Measurements from ENCODE around the gene XPNPEP2.

- TF ChIP-seq, protein P1, sequence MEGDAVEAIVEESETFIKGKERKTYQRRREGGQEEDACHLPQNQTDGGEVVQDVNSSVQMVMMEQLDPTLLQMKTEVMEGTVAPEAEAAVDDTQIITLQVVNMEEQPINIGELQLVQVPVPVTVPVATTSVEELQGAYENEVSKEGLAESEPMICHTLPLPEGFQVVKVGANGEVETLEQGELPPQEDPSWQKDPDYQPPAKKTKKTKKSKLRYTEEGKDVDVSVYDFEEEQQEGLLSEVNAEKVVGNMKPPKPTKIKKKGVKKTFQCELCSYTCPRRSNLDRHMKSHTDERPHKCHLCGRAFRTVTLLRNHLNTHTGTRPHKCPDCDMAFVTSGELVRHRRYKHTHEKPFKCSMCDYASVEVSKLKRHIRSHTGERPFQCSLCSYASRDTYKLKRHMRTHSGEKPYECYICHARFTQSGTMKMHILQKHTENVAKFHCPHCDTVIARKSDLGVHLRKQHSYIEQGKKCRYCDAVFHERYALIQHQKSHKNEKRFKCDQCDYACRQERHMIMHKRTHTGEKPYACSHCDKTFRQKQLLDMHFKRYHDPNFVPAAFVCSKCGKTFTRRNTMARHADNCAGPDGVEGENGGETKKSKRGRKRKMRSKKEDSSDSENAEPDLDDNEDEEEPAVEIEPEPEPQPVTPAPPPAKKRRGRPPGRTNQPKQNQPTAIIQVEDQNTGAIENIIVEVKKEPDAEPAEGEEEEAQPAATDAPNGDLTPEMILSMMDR (IDR thresholded peaks at IDR 0.05; ENCODE audit: insufficient read depth, low read depth, low read length), result no peak
- no peak for TF ChIP-seq EZH2 (IDR thresholded peaks at IDR 0.05; ENCODE audit: insufficient read depth, low read length)
These were observed 10.7 kb upstream of the XPNPEP2 start for GRCh38 chrX:129728061-129728460.
